Measurements from ENCODE around the gene PPP1R3A.

GRCh38 chr7:113840954-113841353, 77.9 kb downstream of the PPP1R3A start:
- no peak for TF ChIP-seq GABPA (IDR thresholded peaks at IDR 0.05; ENCODE audit: borderline replicate concordance, insufficient read depth, low read length)
- TF ChIP-seq CTCF (IDR thresholded peaks at IDR 0.05; ENCODE audit: control extremely low read depth in 1 of 3, insufficient read depth in 1 of 3, low read depth in 1 of 3, low read length in 3 of 3): no peak
- no peak for TF ChIP-seq POLR2A (IDR thresholded peaks at IDR 0.05; ENCODE audit: control extremely low read depth in 1 of 2, low read depth in 2 of 2, low read length in 2 of 2)
- TF ChIP-seq KDM5A (IDR thresholded peaks at IDR 0.05; ENCODE audit: low read length): no peak
- TF ChIP-seq TEAD4 (IDR thresholded peaks at IDR 0.05; ENCODE audit: low read depth, low read length): no peak
- no peak for TF ChIP-seq RNF2 (IDR thresholded peaks at IDR 0.05; ENCODE audit: borderline replicate concordance, low read depth, low read length, missing control alignments, poor library complexity, severe bottlenecking)
- no peak for TF ChIP-seq MAX (IDR thresholded peaks at IDR 0.05)
- no peak for TF ChIP-seq EZH2 (IDR thresholded peaks at IDR 0.05; ENCODE audit: low read depth, low read length, severe bottlenecking)
- TF ChIP-seq CEBPB (IDR thresholded peaks at IDR 0.05; ENCODE audit: low read depth, low read length): no peak
- no peak for TF ChIP-seq SIN3A (conservative IDR thresholded peaks at IDR 0.05 in 1 of 2, IDR thresholded peaks at IDR 0.05 in 1 of 2; ENCODE audit: low read depth in 1 of 2, low read length in 2 of 2)
- TF ChIP-seq, protein P1, sequence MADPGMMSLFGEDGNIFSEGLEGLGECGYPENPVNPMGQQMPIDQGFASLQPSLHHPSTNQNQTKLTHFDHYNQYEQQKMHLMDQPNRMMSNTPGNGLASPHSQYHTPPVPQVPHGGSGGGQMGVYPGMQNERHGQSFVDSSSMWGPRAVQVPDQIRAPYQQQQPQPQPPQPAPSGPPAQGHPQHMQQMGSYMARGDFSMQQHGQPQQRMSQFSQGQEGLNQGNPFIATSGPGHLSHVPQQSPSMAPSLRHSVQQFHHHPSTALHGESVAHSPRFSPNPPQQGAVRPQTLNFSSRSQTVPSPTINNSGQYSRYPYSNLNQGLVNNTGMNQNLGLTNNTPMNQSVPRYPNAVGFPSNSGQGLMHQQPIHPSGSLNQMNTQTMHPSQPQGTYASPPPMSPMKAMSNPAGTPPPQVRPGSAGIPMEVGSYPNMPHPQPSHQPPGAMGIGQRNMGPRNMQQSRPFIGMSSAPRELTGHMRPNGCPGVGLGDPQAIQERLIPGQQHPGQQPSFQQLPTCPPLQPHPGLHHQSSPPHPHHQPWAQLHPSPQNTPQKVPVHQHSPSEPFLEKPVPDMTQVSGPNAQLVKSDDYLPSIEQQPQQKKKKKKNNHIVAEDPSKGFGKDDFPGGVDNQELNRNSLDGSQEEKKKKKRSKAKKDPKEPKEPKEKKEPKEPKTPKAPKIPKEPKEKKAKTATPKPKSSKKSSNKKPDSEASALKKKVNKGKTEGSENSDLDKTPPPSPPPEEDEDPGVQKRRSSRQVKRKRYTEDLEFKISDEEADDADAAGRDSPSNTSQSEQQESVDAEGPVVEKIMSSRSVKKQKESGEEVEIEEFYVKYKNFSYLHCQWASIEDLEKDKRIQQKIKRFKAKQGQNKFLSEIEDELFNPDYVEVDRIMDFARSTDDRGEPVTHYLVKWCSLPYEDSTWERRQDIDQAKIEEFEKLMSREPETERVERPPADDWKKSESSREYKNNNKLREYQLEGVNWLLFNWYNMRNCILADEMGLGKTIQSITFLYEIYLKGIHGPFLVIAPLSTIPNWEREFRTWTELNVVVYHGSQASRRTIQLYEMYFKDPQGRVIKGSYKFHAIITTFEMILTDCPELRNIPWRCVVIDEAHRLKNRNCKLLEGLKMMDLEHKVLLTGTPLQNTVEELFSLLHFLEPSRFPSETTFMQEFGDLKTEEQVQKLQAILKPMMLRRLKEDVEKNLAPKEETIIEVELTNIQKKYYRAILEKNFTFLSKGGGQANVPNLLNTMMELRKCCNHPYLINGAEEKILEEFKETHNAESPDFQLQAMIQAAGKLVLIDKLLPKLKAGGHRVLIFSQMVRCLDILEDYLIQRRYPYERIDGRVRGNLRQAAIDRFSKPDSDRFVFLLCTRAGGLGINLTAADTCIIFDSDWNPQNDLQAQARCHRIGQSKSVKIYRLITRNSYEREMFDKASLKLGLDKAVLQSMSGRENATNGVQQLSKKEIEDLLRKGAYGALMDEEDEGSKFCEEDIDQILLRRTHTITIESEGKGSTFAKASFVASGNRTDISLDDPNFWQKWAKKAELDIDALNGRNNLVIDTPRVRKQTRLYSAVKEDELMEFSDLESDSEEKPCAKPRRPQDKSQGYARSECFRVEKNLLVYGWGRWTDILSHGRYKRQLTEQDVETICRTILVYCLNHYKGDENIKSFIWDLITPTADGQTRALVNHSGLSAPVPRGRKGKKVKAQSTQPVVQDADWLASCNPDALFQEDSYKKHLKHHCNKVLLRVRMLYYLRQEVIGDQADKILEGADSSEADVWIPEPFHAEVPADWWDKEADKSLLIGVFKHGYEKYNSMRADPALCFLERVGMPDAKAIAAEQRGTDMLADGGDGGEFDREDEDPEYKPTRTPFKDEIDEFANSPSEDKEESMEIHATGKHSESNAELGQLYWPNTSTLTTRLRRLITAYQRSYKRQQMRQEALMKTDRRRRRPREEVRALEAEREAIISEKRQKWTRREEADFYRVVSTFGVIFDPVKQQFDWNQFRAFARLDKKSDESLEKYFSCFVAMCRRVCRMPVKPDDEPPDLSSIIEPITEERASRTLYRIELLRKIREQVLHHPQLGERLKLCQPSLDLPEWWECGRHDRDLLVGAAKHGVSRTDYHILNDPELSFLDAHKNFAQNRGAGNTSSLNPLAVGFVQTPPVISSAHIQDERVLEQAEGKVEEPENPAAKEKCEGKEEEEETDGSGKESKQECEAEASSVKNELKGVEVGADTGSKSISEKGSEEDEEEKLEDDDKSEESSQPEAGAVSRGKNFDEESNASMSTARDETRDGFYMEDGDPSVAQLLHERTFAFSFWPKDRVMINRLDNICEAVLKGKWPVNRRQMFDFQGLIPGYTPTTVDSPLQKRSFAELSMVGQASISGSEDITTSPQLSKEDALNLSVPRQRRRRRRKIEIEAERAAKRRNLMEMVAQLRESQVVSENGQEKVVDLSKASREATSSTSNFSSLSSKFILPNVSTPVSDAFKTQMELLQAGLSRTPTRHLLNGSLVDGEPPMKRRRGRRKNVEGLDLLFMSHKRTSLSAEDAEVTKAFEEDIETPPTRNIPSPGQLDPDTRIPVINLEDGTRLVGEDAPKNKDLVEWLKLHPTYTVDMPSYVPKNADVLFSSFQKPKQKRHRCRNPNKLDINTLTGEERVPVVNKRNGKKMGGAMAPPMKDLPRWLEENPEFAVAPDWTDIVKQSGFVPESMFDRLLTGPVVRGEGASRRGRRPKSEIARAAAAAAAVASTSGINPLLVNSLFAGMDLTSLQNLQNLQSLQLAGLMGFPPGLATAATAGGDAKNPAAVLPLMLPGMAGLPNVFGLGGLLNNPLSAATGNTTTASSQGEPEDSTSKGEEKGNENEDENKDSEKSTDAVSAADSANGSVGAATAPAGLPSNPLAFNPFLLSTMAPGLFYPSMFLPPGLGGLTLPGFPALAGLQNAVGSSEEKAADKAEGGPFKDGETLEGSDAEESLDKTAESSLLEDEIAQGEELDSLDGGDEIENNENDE (IDR thresholded peaks at IDR 0.05; ENCODE audit: insufficient replicate concordance, low read length): no peak
